Body of pancreas (tissue), 4 donors: Measurements from ENCODE around the gene SERBP1.

Source experiments
- CTCF ChIP-seq, 7 experiments: fragments of 450-650 bp in 4 of 7; fragments of 200-600 bp in 3 of 7; sonication (generic) in 3 of 7; IDR thresholded peaks; one replicate each; pipeline ENCODE4 v1.5.1; 2016 to 2019; ENCODE audit warnings: antibody characterized with exemption in 7 of 7
- POLR2A ChIP-seq, 3 donors: fragments of 450-650 bp; IDR thresholded peaks; one replicate each; pipeline ENCODE4 v1.6.1; 2016; ENCODE audit warnings: antibody characterized with exemption in 3 of 3, mild to moderate bottlenecking in 2 of 3

GRCh38 chr1:67418839-67419586 is 11.2 kb downstream of the SERBP1 start:
- TF ChIP-seq CTCF (IDR thresholded peaks at IDR 0.05) (no peak), POLR2A (IDR thresholded peaks at IDR 0.05) (no peak)
